Measurements from ENCODE around the gene KIF26B.

KIF26B gene

GRCh38 chr1:245477941-245478340 lies 323.2 kb downstream of the KIF26B start:
- Histone ChIP-seq H3K4me1 (ENCODE audit: insufficient read depth, low read length) (no peaks in the 10 kb centered on the region), H3K36me3 (ENCODE audit: insufficient read depth, low read length) (no peaks in the 10 kb centered on the region), H3K9ac (ENCODE audit: low read depth, low read length) (no peak overlapping the region), H3K27ac (ENCODE audit: low read depth, low read length) (no peak overlapping the region), H3K9me3 (ENCODE audit: insufficient read depth, low read depth, low read length) (no peaks in the 10 kb centered on the region), H3K27me3 (ENCODE audit: insufficient read depth, low read length) (no peaks in the 10 kb centered on the region), H3K4me3 (ENCODE audit: low read length) (no peak overlapping the region)
- WGBS: 93% methylated on average over 8 of the region's 8 CpGs

GRCh38 chr1:245480393-245481120 lies 325.8 kb downstream of the KIF26B start:
- no peaks in the 10 kb centered on the region for H3K27me3 ChIP-seq (ENCODE audit: insufficient read depth, low read length)
- H3K9me3 ChIP-seq (ENCODE audit: insufficient read depth, low read depth, low read length): no peaks in the 10 kb centered on the region
- H3K9ac ChIP-seq (ENCODE audit: low read depth, low read length): no peak overlapping the region
- H3K4me1 ChIP-seq (ENCODE audit: insufficient read depth, low read length): peaks cover 11% of the 10 kb centered on the region
- H3K36me3 ChIP-seq (ENCODE audit: insufficient read depth, low read length): no peaks in the 10 kb centered on the region
- no peak overlapping the region for H3K27ac ChIP-seq (ENCODE audit: low read depth, low read length)
- WGBS: 95% methylated on average over 6 of the region's 6 CpGs
- H3K4me3 ChIP-seq (ENCODE audit: low read length): no peak overlapping the region

- Histone ChIP-seq H3K4me1 (ENCODE audit: insufficient read depth, low read length) (peaks cover 11% of the 10 kb centered on the region), H3K27me3 (ENCODE audit: insufficient read depth, low read length) (no peaks in the 10 kb centered on the region)
- 94% methylated on average over 6 of the region's 6 CpGs for WGBS
Measured at GRCh38 chr1:245481261-245481660, 326.5 kb downstream of the KIF26B start.

GRCh38 chr1:245483247-245483646 lies 328.5 kb downstream of the KIF26B start:
- H3K9me3 ChIP-seq (ENCODE audit: insufficient read depth, low read depth, low read length): no peaks in the 10 kb centered on the region
- H3K9ac ChIP-seq (ENCODE audit: low read depth, low read length): no peak overlapping the region
- no peak overlapping the region for H3K4me3 ChIP-seq (ENCODE audit: low read length)
- 74% methylated on average over 6 of the region's 6 CpGs for WGBS
- no peaks in the 10 kb centered on the region for H3K27me3 ChIP-seq (ENCODE audit: insufficient read depth, low read length)
- H3K4me1 ChIP-seq (ENCODE audit: insufficient read depth, low read length): peaks cover 11% of the 10 kb centered on the region
- no peak overlapping the region for H3K27ac ChIP-seq (ENCODE audit: low read depth, low read length)
- H3K36me3 ChIP-seq (ENCODE audit: insufficient read depth, low read length): no peaks in the 10 kb centered on the region

More at GRCh38 chr1:245481261-245481660, 326.5 kb downstream of the KIF26B start:
- no peak overlapping the region for H3K4me3 ChIP-seq (ENCODE audit: low read length)
- no peak overlapping the region for H3K9ac ChIP-seq (ENCODE audit: low read depth, low read length)
- no peaks in the 10 kb centered on the region for H3K9me3 ChIP-seq (ENCODE audit: insufficient read depth, low read depth, low read length)
- H3K27ac ChIP-seq (ENCODE audit: low read depth, low read length): no peak overlapping the region
- no peaks in the 10 kb centered on the region for H3K36me3 ChIP-seq (ENCODE audit: insufficient read depth, low read length)

- H3K9ac ChIP-seq (ENCODE audit: low read depth, low read length): no peak overlapping the region
- H3K27ac ChIP-seq (ENCODE audit: low read depth, low read length): no peak overlapping the region
Measured at GRCh38 chr1:245484176-245484575, 329.4 kb downstream of the KIF26B start.

GRCh38 chr1:245485996-245486395 lies 331.2 kb downstream of the KIF26B start:
- Histone ChIP-seq H3K9me3 (ENCODE audit: insufficient read depth, low read depth, low read length) (no peaks in the 10 kb centered on the region), H3K4me1 (ENCODE audit: insufficient read depth, low read length) (peaks cover 18% of the 10 kb centered on the region), H3K36me3 (ENCODE audit: insufficient read depth, low read length) (no peaks in the 10 kb centered on the region), H3K27me3 (ENCODE audit: insufficient read depth, low read length) (no peaks in the 10 kb centered on the region), H3K4me3 (ENCODE audit: low read length) (no peak overlapping the region), H3K27ac (ENCODE audit: low read depth, low read length) (no peak overlapping the region), H3K9ac (ENCODE audit: low read depth, low read length) (no peak overlapping the region)
- 92% methylated on average over 3 of the region's 3 CpGs for WGBS

More at GRCh38 chr1:245484176-245484575, 329.4 kb downstream of the KIF26B start:
- no peak overlapping the region for H3K4me3 ChIP-seq (ENCODE audit: low read length)
- no peaks in the 10 kb centered on the region for H3K27me3 ChIP-seq (ENCODE audit: insufficient read depth, low read length)
- 11% methylated on average over 2 of the region's 2 CpGs for WGBS
- no peaks in the 10 kb centered on the region for H3K9me3 ChIP-seq (ENCODE audit: insufficient read depth, low read depth, low read length)
- H3K4me1 ChIP-seq (ENCODE audit: insufficient read depth, low read length): peaks cover 18% of the 10 kb centered on the region
- no peaks in the 10 kb centered on the region for H3K36me3 ChIP-seq (ENCODE audit: insufficient read depth, low read length)

GRCh38 chr1:245486775-245487470 lies 332.1 kb downstream of the KIF26B start:
- Histone ChIP-seq H3K27me3 (ENCODE audit: insufficient read depth, low read length) (no peaks in the 10 kb centered on the region), H3K9ac (ENCODE audit: low read depth, low read length) (no peak overlapping the region), H3K36me3 (ENCODE audit: insufficient read depth, low read length) (no peaks in the 10 kb centered on the region), H3K9me3 (ENCODE audit: insufficient read depth, low read depth, low read length) (no peaks in the 10 kb centered on the region), H3K4me1 (ENCODE audit: insufficient read depth, low read length) (peaks cover 18% of the 10 kb centered on the region), H3K4me3 (ENCODE audit: low read length) (no peak overlapping the region), H3K27ac (ENCODE audit: low read depth, low read length) (no peak overlapping the region)
- WGBS: 95% methylated on average over 8 of the region's 8 CpGs

GRCh38 chr1:245488346-245489129 lies 333.8 kb downstream of the KIF26B start:
- H3K4me1 ChIP-seq (ENCODE audit: insufficient read depth, low read length): peaks cover 13% of the 10 kb centered on the region
- no peaks in the 10 kb centered on the region for H3K36me3 ChIP-seq (ENCODE audit: insufficient read depth, low read length)
- no peak overlapping the region for H3K27ac ChIP-seq (ENCODE audit: low read depth, low read length)
- H3K9me3 ChIP-seq (ENCODE audit: insufficient read depth, low read depth, low read length): no peaks in the 10 kb centered on the region
- WGBS: 50% methylated on average over 13 of the region's 14 CpGs
- no peaks in the 10 kb centered on the region for H3K27me3 ChIP-seq (ENCODE audit: insufficient read depth, low read length)
- H3K9ac ChIP-seq (ENCODE audit: low read depth, low read length): no peak overlapping the region
- H3K4me3 ChIP-seq (ENCODE audit: low read length): no peak overlapping the region

GRCh38 chr1:245489838-245490237 lies 335.1 kb downstream of the KIF26B start:
- H3K4me3 ChIP-seq (ENCODE audit: low read length): no peak overlapping the region
- 93% methylated on average over 2 of the region's 2 CpGs for WGBS
- no peak overlapping the region for H3K9ac ChIP-seq (ENCODE audit: low read depth, low read length)
- H3K4me1 ChIP-seq (ENCODE audit: insufficient read depth, low read length): peaks cover 7% of the 10 kb centered on the region; the same call in 1 of the 2 replicates
- H3K9me3 ChIP-seq (ENCODE audit: insufficient read depth, low read depth, low read length): no peaks in the 10 kb centered on the region
- H3K27ac ChIP-seq (ENCODE audit: low read depth, low read length): no peak overlapping the region
- no peaks in the 10 kb centered on the region for H3K27me3 ChIP-seq (ENCODE audit: insufficient read depth, low read length)
- no peaks in the 10 kb centered on the region for H3K36me3 ChIP-seq (ENCODE audit: insufficient read depth, low read length)

GRCh38 chr1:245493029-245493428 lies 338.2 kb downstream of the KIF26B start:
- 88% methylated on average over 5 of the region's 5 CpGs for WGBS
- no peak overlapping the region for H3K9ac ChIP-seq (ENCODE audit: low read depth, low read length)
- H3K36me3 ChIP-seq (ENCODE audit: insufficient read depth, low read length): no peaks in the 10 kb centered on the region
- no peaks in the 10 kb centered on the region for H3K27me3 ChIP-seq (ENCODE audit: insufficient read depth, low read length)
- peaks cover 7% of the 10 kb centered on the region; the same call in 1 of the 2 replicates for H3K9me3 ChIP-seq (ENCODE audit: insufficient read depth, low read depth, low read length)
- H3K27ac ChIP-seq (ENCODE audit: low read depth, low read length): no peak overlapping the region
- no peak overlapping the region for H3K4me3 ChIP-seq (ENCODE audit: low read length)
- H3K4me1 ChIP-seq (ENCODE audit: insufficient read depth, low read length): peaks cover 7% of the 10 kb centered on the region; the same call in 1 of the 2 replicates

GRCh38 chr1:245495681-245496080 lies 340.9 kb downstream of the KIF26B start:
- Histone ChIP-seq H3K4me1 (ENCODE audit: insufficient read depth, low read length) (no peaks in the 10 kb centered on the region), H3K9ac (ENCODE audit: low read depth, low read length) (no peak overlapping the region), H3K27ac (ENCODE audit: low read depth, low read length) (no peak overlapping the region), H3K27me3 (ENCODE audit: insufficient read depth, low read length) (no peaks in the 10 kb centered on the region), H3K4me3 (ENCODE audit: low read length) (no peak overlapping the region), H3K9me3 (ENCODE audit: insufficient read depth, low read depth, low read length) (peaks cover 7% of the 10 kb centered on the region; the same call in 1 of the 2 replicates), H3K36me3 (ENCODE audit: insufficient read depth, low read length) (no peaks in the 10 kb centered on the region)
- 93% methylated on average over 5 of the region's 5 CpGs for WGBS

Measured in HUES64 (cell line).